WTC11 (cell line): ENCODE measurements around the gene CPPED1. TPM values are rescaled to one million over a fixed set of nuclear protein-coding genes. Genes with fewer than 3 reads are reported as not detected.

ENCODE experiments used
- ATAC-seq: fragments of 200-7000 bp; cut with Tn5 transposase; 2 replicates; pipeline ENCODE4 v1.10.0; 2021; ENCODE audit warnings: mild to moderate bottlenecking, moderate library complexity
- CTCF ChIA-PET: fragments of 300-600 bp; sonication (Branson Sonifier 250); formaldehyde crosslinking; loops from one replicate; lab custom pipeline; 2021; ENCODE audit warnings: antibody characterized with exemption; lab: Charles Lee
- POLR2A ChIA-PET: fragments of 350-600 bp; sonication (Branson Sonifier 250); formaldehyde crosslinking; loops from one replicate; lab custom pipeline; 2021; ENCODE audit warnings: antibody characterized with exemption; lab: Charles Lee
- DNase-seq: peaks from one replicate; pipeline ENCODE4 v3.0.0; 2021; ENCODE audit warnings: low spot score
- H3K27ac Mint-ChIP-seq: 2 replicates; pipeline ENCODE4 v1.8.0; 2021; ENCODE audit warnings: mixed read lengths
- H3K27me3 Mint-ChIP-seq: 2 replicates; pipeline ENCODE4 v1.8.0; 2021; ENCODE audit warnings: low read depth, mild to moderate bottlenecking, moderate library complexity, mixed read lengths
- H3K36me3 Mint-ChIP-seq: 2 replicates; pipeline ENCODE4 v1.8.0; 2021; ENCODE audit warnings: mixed read lengths
- H3K4me1 Mint-ChIP-seq: 2 replicates; pipeline ENCODE4 v1.8.0; 2022; ENCODE audit warnings: mixed read lengths
- H3K4me3 Mint-ChIP-seq: 2 replicates; pipeline ENCODE4 v1.8.0; 2021; ENCODE audit warnings: mild to moderate bottlenecking, moderate library complexity, mixed read lengths
- H3K9me3 Mint-ChIP-seq: 2 replicates; pipeline ENCODE4 v1.8.0; 2021; ENCODE audit warnings: mixed read lengths
- ATF1 ChIP-seq: sonication (generic); formaldehyde crosslinking; IDR thresholded peaks from 2 replicates; pipeline ENCODE4 v1.8.1; 2023; ENCODE audit warnings: mild to moderate bottlenecking, moderate library complexity, missing genetic modification reagents
- CREM ChIP-seq: sonication (generic); formaldehyde crosslinking; IDR thresholded peaks from 2 replicates; pipeline ENCODE4 v1.8.1; 2022; ENCODE audit warnings: mild to moderate bottlenecking, missing genetic modification reagents, moderate library complexity
- SMAD3 ChIP-seq: sonication (generic); formaldehyde crosslinking; IDR thresholded peaks from 2 replicates; pipeline ENCODE4 v1.8.0; 2022; ENCODE audit warnings: missing genetic modification reagents, mild to moderate bottlenecking, borderline replicate concordance
- SMAD4 ChIP-seq: sonication (generic); formaldehyde crosslinking; IDR thresholded peaks from 2 replicates; pipeline ENCODE4 v1.8.0; 2022; ENCODE audit warnings: mild to moderate bottlenecking, missing genetic modification reagents
- TEAD4 ChIP-seq: sonication (generic); formaldehyde crosslinking; IDR thresholded peaks from 2 replicates; pipeline ENCODE4 v1.8.0; 2022; ENCODE audit warnings: mild to moderate bottlenecking, missing genetic modification reagents
- total RNA-seq: library from RNA; stranded (reverse); gene quantifications from 3 replicates; pipeline ENCODE4 v1.2.3, GENCODE V29; 2021
- TF ChIP-seq, protein P1 (sequence below): sonication (generic); formaldehyde crosslinking; IDR thresholded peaks from 2 replicates; pipeline ENCODE4 v1.8.1; 2023; ENCODE audit warnings: mild to moderate bottlenecking, missing genetic modification reagents
- TF ChIP-seq, protein P2 (sequence below): sonication (generic); formaldehyde crosslinking; IDR thresholded peaks from 2 replicates; pipeline ENCODE4 v1.8.1; 2023; ENCODE audit warnings: mild to moderate bottlenecking, missing genetic modification reagents
- TF ChIP-seq, protein P3 (sequence below): sonication (generic); formaldehyde crosslinking; IDR thresholded peaks from 2 replicates; pipeline ENCODE4 v1.8.0; 2022; ENCODE audit warnings: mild to moderate bottlenecking, missing genetic modification reagents
- TF ChIP-seq, protein P4 (sequence below): sonication (generic); formaldehyde crosslinking; IDR thresholded peaks from 2 replicates; pipeline ENCODE4 v1.8.0; 2022; ENCODE audit warnings: missing genetic modification reagents
- TF ChIP-seq, protein P5 (sequence below): fragments of 200-600 bp; IDR thresholded peaks from 2 replicates; pipeline ENCODE4 v1.8.0; 2022; ENCODE audit warnings: antibody characterized with exemption

The CPPED1 gene
- total RNA-seq, 1 experiment from 2014 or later, result 8.8 TPM

DNA sequence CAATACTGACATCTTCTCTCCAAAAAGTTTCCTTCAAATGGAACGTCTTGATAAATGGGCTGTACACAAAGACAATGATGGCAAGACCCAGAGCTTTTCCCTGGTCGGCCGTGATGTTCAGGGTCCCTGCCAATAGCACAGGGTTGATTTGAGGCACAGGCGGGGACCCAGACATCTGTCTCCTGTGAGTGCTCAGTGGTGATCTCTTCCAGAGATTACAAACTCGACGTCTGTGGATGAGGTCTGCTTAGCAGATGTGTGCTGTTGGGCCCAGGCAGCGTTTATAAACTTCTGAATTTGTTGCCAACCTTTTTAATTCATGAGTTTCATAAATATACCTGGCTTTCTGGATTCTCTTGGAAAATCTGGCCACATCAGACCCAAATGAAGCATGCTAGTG, 14.9 kb downstream of the CPPED1 start (continued):
- TF ChIP-seq, protein P1, sequence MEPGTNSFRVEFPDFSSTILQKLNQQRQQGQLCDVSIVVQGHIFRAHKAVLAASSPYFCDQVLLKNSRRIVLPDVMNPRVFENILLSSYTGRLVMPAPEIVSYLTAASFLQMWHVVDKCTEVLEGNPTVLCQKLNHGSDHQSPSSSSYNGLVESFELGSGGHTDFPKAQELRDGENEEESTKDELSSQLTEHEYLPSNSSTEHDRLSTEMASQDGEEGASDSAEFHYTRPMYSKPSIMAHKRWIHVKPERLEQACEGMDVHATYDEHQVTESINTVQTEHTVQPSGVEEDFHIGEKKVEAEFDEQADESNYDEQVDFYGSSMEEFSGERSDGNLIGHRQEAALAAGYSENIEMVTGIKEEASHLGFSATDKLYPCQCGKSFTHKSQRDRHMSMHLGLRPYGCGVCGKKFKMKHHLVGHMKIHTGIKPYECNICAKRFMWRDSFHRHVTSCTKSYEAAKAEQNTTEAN (CRISPR knock-in tag), result no peak

DNA sequence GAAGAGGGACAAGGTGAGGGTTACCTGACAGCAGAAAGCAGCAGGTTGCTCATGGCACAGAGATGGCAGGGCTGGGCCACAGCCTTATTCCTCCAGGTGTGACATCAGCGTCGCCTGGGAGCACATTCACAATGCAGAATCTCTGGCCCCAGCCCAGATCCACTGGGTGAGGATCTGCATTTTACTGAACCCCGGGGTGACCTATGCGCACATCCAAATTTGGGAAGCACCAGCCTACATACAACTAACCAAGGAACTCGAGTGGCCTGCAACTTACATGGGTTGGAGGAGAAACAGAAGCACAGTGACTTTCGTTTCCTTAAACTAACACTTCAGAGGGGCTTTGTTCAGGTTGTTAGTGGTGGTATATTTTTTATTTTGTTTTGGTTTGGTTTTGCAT, 17.6 kb downstream of the CPPED1 start:
- POLR2A ChIA-PET, result no interaction called here
- no peak for TF ChIP-seq SMAD4 (CRISPR knock-in tag)
- TF ChIP-seq SMAD3 (CRISPR knock-in tag), result no peak

DNA sequence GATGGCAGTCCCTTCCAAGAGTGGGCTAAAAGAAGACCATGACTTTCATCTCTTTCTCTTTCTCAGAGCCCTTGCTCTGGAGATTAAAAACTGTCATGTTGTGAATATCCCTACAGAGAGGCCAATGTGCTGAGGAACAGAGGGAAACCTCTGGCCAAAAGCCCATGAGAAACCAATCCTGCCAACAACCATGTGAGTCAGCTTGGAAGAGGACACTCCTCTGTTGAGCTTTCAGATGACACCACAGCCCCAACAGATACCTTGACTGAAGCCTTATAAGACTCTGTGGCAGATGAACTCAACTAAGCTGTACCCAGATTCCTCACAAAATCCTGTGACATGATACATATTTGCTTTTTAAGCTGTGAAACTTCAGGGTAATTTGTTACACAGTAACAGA, 19.6 kb downstream of the CPPED1 start:
- no peak overlapping the region for H3K4me3 Mint-ChIP-seq
- DNase-seq (no peak), ATAC-seq (no peak)
- TF ChIP-seq ATF1 (CRISPR knock-in tag), result no peak
- TF ChIP-seq, protein P2, sequence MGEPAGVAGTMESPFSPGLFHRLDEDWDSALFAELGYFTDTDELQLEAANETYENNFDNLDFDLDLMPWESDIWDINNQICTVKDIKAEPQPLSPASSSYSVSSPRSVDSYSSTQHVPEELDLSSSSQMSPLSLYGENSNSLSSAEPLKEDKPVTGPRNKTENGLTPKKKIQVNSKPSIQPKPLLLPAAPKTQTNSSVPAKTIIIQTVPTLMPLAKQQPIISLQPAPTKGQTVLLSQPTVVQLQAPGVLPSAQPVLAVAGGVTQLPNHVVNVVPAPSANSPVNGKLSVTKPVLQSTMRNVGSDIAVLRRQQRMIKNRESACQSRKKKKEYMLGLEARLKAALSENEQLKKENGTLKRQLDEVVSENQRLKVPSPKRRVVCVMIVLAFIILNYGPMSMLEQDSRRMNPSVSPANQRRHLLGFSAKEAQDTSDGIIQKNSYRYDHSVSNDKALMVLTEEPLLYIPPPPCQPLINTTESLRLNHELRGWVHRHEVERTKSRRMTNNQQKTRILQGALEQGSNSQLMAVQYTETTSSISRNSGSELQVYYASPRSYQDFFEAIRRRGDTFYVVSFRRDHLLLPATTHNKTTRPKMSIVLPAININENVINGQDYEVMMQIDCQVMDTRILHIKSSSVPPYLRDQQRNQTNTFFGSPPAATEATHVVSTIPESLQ (CRISPR knock-in tag), result no peak
- TF ChIP-seq, protein P3, sequence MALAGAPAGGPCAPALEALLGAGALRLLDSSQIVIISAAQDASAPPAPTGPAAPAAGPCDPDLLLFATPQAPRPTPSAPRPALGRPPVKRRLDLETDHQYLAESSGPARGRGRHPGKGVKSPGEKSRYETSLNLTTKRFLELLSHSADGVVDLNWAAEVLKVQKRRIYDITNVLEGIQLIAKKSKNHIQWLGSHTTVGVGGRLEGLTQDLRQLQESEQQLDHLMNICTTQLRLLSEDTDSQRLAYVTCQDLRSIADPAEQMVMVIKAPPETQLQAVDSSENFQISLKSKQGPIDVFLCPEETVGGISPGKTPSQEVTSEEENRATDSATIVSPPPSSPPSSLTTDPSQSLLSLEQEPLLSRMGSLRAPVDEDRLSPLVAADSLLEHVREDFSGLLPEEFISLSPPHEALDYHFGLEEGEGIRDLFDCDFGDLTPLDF (CRISPR knock-in tag), result no peak
- ChIA-PET CTCF (interaction anchor here (0.7 to 1.2 kb wide), 2 partner anchors 33 to 270 kb away, joined by 3 read pairs; no protein-coding TSS in a partner anchor), POLR2A (interaction anchor here (0.7 kb wide), 2 partner anchors 16 to 985 kb away, joined by 4 to 5 read pairs; no protein-coding TSS in a partner anchor)
- H3K9me3 Mint-ChIP-seq, result peaks cover 19% of the 10 kb centered on the region
- no peak overlapping the region for H3K27ac Mint-ChIP-seq
- H3K4me1 Mint-ChIP-seq, result no peaks in the 10 kb centered on the region
- H3K36me3 Mint-ChIP-seq, result peaks cover 16% of the 10 kb centered on the region
- no peaks in the 10 kb centered on the region for H3K27me3 Mint-ChIP-seq

More for the DNA sequence above, 17.6 kb downstream of the CPPED1 start:
- peaks cover 6% of the 10 kb centered on the region; the same call in 1 of the 2 replicates for H3K36me3 Mint-ChIP-seq
- no peak overlapping the region for H3K4me3 Mint-ChIP-seq
- no peak for ATAC-seq
- H3K9me3 Mint-ChIP-seq, result peaks cover 19% of the 10 kb centered on the region
- H3K27ac Mint-ChIP-seq, result no peak overlapping the region
- DNase-seq, result no peak
- no peaks in the 10 kb centered on the region for H3K4me1 Mint-ChIP-seq
- CTCF ChIA-PET, result no interaction called here
- no peaks in the 10 kb centered on the region for H3K27me3 Mint-ChIP-seq

DNA sequence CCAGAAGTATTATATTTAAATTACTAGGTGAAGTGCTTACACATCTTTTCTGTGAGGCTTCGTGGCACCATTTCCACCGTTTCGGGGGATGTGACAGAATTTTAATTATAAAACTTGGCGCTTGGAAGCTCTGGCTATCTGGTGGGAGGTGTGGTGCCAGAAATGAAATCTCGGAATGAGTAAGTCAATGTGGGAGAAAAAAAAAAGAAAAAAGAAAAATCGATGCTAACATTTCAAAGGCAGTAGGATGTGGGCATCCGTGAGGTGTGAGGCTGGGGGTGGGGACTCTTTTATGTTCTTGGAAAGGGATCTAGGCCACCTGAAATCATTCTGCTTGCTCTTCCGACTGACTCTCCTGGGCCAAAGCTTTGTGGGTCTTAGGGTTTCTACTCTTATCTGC, 21.9 kb downstream of the CPPED1 start:
- ChIA-PET POLR2A (interaction anchor here (0.6 kb wide), 1 partner anchor 8 kb away, joined by 3 read pairs; no protein-coding TSS in a partner anchor), CTCF (no interaction called here)
- Mint-ChIP-seq H3K36me3 (peaks cover 12% of the 10 kb centered on the region), H3K27ac (no peak overlapping the region), H3K27me3 (no peaks in the 10 kb centered on the region), H3K4me1 (no peaks in the 10 kb centered on the region), H3K4me3 (no peak overlapping the region), H3K9me3 (peaks cover 6% of the 10 kb centered on the region; the same call in 1 of the 2 replicates)
- no peak for ATAC-seq
- DNase-seq, result no peak
- TF ChIP-seq TEAD4 (CRISPR knock-in tag) (no peak), CREM (CRISPR knock-in tag) (no peak)
- TF ChIP-seq, protein P4, sequence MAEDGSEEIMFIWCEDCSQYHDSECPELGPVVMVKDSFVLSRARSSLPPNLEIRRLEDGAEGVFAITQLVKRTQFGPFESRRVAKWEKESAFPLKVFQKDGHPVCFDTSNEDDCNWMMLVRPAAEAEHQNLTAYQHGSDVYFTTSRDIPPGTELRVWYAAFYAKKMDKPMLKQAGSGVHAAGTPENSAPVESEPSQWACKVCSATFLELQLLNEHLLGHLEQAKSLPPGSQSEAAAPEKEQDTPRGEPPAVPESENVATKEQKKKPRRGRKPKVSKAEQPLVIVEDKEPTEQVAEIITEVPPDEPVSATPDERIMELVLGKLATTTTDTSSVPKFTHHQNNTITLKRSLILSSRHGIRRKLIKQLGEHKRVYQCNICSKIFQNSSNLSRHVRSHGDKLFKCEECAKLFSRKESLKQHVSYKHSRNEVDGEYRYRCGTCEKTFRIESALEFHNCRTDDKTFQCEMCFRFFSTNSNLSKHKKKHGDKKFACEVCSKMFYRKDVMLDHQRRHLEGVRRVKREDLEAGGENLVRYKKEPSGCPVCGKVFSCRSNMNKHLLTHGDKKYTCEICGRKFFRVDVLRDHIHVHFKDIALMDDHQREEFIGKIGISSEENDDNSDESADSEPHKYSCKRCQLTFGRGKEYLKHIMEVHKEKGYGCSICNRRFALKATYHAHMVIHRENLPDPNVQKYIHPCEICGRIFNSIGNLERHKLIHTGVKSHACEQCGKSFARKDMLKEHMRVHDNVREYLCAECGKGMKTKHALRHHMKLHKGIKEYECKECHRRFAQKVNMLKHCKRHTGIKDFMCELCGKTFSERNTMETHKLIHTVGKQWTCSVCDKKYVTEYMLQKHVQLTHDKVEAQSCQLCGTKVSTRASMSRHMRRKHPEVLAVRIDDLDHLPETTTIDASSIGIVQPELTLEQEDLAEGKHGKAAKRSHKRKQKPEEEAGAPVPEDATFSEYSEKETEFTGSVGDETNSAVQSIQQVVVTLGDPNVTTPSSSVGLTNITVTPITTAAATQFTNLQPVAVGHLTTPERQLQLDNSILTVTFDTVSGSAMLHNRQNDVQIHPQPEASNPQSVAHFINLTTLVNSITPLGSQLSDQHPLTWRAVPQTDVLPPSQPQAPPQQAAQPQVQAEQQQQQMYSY (CRISPR knock-in tag), result no peak
- TF ChIP-seq, protein P5, sequence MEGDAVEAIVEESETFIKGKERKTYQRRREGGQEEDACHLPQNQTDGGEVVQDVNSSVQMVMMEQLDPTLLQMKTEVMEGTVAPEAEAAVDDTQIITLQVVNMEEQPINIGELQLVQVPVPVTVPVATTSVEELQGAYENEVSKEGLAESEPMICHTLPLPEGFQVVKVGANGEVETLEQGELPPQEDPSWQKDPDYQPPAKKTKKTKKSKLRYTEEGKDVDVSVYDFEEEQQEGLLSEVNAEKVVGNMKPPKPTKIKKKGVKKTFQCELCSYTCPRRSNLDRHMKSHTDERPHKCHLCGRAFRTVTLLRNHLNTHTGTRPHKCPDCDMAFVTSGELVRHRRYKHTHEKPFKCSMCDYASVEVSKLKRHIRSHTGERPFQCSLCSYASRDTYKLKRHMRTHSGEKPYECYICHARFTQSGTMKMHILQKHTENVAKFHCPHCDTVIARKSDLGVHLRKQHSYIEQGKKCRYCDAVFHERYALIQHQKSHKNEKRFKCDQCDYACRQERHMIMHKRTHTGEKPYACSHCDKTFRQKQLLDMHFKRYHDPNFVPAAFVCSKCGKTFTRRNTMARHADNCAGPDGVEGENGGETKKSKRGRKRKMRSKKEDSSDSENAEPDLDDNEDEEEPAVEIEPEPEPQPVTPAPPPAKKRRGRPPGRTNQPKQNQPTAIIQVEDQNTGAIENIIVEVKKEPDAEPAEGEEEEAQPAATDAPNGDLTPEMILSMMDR, result no peak
- TF ChIP-seq, protein P1 (CRISPR knock-in tag), result no peak
